ENCODE data around the gene LIG1. TPM values are rescaled to one million over a fixed set of nuclear protein-coding genes. Genes with fewer than 3 reads are reported as not detected.
A peak's percentile ranks its signal among the peaks of the same experiment; 100 is the strongest.

Gene LIG1
- polyA plus RNA-seq, 4 donors = 58.6 to 66.4 (median 61.0) TPM

- no peak for DNase-seq (ENCODE audit: low read depth in 4 of 4, low spot score in 3 of 4)
Measured at GRCh38 chr19:48183356-48183755, 13.2 kb upstream of the LIG1 start.

DNA sequence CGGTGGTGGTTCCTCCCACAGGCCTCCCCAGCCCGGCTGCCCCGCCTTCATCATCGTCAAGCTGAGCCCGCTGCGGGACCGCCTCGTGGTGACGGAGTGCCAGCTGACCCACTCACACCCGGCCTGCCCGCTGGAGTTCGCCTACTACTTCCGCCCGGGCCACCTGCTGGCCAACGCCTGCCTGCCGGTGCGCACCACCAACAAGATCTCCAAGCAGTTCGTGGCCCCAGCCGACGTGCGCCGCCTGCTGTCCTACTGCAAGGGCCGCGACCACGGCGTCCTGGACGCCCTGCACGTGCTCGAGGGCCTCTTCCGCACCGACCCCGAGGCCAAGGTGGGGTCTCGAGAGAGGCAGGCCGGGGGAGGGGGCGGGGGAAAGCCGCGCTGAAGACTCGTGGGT, 12.3 kb upstream of the LIG1 start:
- no peak for DNase-seq (ENCODE audit: low read depth in 4 of 4, low spot score in 3 of 4)

- DNase-seq (ENCODE audit: low read depth in 4 of 4, low spot score in 3 of 4) = no peak
Measured at GRCh38 chr19:48181505-48181904, 11.4 kb upstream of the LIG1 start.

DNA sequence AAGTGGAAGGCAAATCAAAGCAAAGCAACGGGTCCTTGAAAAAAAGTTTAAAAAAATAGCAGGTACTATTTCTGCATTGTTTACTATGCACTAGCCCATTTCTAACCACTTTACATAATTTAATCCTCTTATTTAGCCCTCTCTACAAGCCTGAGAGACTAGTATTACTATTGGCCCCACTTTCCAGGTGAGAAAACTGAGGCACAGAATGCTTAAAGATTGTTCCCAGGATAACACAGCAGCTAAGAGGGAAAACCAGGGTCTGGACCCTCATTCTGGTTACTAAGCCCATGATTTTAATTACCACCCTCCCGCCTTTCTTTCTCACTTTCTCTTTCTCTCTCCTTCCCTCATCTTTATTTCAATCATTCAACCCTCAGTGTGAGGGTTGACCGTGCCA, 6.1 kb upstream of the LIG1 start:
- DNase-seq (ENCODE audit: low read depth in 4 of 4, low spot score in 3 of 4) = no peak

DNA sequence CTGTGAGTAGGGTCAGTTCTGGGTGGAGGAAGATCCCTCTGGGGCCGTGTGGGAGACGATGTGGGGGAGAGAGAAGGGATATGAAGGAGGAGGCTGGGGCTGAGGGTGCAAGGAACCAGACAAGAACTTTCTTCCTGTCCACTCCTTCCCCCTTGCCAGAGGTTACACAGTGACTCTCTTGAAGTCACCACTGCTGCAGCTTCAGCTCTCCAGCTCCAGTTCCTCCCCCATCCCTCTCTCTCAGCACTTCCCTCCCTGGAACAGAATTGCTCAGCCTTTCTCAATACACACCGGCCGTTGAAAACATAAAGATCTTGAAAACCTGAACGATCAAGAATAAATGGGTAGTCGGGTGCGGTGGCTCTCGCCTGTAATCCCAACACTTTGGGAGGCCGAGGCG, 5.4 kb upstream of the LIG1 start:
- no peak for DNase-seq (ENCODE audit: low read depth in 4 of 4, low spot score in 3 of 4)

DNA sequence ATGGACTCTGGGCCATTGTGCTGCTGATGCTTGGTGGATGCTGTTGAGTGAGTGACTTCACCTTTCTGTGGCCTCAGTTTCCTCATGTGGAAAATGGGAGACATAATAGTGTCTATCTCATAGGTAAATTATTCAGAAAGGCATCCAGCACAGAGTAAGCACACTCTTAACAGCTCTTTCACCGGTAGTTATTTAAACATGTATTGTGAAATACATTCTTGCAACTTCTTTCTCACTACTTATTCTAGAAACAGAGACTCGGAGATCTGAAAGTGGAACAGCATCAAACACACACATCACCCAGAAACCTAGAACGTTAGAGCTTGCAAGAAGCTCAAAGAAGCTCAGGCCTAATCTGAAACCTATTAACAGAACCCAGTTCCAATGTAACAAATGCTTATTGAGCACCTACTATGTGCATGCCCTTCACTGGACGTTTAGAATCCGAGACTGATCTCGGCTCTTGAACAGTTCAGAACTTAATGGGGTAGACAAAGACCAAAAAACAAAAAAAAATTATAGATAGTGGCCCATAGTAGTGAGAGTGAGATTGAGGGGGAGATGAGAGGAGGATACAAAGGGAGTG, 4.4 kb upstream of the LIG1 start:
- no peak for DNase-seq (ENCODE audit: low read depth in 4 of 4, low spot score in 3 of 4)

- DNase-seq (ENCODE audit: low read depth in 4 of 4, low spot score in 3 of 4) = no peak
Measured at GRCh38 chr19:48171710-48172109, 1.6 kb upstream of the LIG1 start.

DNA sequence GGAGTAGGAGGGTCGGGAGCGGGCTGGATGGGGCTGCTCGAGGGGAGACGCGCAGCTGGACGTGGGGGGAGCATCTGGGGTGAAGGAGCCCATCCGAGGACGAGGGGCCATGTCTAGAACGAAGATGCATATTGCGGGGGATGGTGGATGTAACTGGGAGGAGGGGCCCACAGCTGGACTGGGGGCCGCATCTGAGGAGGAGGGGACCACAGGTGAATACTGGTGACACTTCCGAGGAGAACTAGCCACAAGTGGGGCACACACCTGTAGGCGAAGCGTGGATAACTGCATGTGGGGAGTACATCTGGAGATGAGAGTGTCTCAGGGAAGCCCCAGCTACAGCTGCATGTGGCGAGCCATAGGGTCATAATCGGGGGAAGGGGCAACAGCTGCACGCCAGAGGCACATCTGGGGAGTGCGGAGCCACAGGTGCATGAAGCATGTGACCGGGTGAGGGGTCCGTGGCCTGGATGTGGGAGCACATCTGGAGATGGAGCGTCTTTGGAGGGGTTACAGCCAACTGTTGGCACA, 738 bp upstream of the LIG1 start:
- DNase-seq (ENCODE audit: low read depth in 4 of 4, low spot score in 3 of 4) = no peak

DNA sequence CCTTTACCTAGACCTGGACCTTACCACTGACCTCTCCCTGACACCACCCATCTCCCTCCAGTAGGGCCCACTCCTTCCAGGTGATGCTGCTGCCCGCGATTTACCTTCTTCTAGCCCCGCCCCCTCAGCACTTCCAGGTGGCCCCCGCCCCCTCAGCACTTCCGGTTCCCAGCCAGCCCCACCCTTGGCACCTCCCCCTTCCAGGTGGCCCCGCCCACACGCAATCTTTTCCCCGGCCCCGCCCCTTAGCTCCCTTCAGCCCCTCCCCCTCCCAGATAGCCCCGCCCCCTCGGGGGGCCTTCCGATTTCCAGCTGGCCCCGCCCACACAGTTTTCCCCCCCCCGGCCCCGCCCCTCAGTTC, 586 bp downstream of the LIG1 start:
- DNase-seq (ENCODE audit: low read depth in 4 of 4, low spot score in 3 of 4) = peak in 2 of 4 donors; percentile 34 to 43

- DNase-seq (ENCODE audit: low read depth in 4 of 4, low spot score in 3 of 4) = no peak
Measured at GRCh38 chr19:48168689-48169088, 1.5 kb downstream of the LIG1 start.

DNA sequence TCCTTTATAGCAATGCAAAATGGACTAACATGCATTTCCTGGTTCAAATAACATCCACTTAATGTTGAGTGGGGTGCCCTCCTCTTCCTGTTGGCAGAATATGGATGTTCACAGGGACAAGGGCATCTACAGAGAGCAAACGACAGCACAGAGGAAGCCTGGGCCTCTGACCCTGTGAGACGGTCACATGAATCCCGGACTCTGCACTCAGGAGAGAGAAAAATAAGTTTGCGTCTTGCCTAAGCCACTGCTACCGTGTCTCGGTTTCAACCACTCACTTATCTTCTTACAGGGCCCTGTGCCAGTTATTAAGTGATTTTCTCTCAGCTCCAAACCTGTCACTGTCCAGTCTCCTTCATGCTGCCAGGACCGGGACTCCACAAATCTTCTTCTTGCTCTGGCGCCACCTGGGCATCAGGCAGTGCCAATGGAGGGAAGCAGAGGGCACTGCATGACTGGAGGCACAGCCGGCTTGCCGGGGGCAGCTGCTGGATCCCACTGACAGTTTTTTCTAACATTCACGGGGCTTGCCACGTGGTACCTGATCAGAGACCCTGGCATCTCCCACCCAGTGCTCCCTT, 11.8 kb downstream of the LIG1 start:
- no peak for DNase-seq (ENCODE audit: low read depth in 4 of 4, low spot score in 3 of 4)

DNA sequence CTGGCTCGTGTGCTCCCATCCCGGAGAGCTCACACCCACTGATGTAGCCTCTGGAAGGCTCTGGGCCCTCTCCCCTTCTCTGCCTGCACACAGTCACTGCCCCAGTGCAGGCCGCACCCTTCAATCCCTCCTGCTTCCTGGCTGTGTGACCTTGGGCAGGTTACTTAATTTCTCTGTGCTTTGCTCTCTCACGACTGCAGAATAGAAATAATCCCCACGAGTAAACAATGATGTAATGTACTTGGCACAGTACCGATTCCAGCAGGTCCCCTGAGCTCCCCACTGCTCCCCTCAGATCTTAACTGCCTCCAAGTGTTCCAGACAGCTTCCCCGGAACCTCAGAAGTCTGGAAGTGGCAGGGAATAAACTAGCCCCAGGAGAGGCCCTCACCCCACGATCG, 16.1 kb downstream of the LIG1 start:
- no peak for DNase-seq (ENCODE audit: low read depth in 4 of 4, low spot score in 3 of 4)

- DNase-seq (ENCODE audit: low read depth in 4 of 4, low spot score in 3 of 4) = peak in 2 of 4 donors; percentile 31 to 44
Measured at GRCh38 chr19:48152551-48152950, 17.6 kb downstream of the LIG1 start.

DNA sequence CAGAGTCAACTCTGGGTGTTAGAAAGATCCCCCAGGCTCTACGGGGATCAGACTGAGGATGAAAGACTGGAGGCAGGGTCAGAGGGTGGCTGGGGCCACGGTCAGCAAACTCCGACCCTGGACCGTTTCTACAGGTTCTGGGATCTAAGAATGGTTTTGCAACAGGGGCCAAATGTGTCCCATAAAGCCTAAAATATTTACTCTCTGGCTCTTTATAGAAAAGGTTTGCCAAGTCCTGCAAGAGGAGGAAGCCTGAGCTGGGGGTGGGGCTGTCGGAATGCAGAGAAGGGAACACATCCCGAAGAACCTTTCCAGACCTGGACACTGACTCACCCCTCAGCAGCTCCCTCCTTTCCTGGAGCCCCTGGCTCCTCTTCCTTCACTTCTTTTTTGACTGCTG, 20.7 kb downstream of the LIG1 start:
- DNase-seq (ENCODE audit: low read depth in 4 of 4, low spot score in 3 of 4) = no peak

DNA sequence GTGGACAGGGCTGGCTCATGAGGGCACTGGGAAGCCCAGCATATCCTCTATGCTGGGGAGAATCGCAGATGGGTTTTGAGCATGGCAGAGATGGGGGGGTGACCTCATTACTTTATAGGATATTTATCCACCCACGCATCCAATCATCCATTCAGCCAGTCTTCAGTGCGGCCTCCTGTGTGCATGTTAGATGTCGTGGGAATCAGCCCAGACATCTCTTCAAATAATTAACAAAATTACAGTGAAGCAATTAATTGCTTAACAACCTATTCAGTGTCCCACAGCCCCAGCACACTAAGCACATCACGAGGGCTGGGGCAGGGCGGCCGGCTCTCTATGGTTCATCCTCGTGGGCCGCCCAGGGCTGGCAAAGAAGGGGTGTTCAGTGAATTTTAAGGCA, 21.6 kb downstream of the LIG1 start:
- no peak for DNase-seq (ENCODE audit: low read depth in 4 of 4, low spot score in 3 of 4)

DNA sequence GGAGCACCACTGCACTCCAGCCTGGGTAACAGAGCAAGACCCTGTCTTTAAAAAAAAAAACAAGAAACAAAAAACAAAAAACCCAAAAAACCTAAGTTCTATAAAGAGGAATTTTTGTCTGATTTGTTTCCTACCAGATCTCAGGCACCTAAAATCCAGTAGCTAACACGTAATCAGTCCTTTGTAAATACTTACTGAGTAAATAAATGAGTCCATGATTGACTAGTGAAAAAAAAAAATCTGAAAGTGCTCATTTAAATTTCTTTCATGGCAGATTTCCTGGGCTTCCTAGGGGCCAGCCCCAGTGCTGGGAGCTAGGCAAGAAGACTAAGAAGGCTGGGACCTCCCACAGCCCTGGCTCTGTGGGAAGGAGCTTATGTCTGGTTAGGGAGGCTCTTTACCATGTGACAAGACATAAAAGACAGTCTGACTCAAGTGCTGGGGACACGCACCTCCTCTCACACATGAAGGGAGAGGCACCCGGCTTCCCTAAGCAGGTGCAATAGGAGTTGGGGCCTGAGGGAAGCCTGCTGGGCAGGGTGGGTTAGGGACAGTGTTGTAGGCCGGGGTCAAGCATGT, 22.5 kb downstream of the LIG1 start:
- DNase-seq (ENCODE audit: low read depth in 4 of 4, low spot score in 3 of 4) = no peak

DNA sequence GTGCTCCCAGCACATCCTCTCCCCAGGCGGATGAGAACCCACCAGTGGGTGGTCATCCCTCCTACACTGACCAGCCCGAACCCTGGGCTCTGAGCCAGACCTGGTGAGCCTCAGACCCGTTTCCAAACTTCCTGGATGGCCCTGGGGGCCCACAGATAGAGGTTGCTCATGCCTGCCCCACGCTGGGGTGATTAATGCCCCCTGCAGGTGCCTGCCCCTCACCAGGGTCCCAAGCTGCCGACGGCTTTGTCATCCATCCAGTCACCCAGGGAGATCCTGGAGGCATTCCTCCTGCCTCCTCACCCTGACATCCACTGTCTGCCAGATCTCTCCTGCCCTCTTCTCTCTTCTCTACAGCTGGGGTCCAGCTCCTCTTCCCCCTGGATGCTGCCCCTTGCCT, 31.1 kb downstream of the LIG1 start:
- no peak for DNase-seq (ENCODE audit: low read depth in 4 of 4, low spot score in 3 of 4)

GRCh38 chr19:48137411-48137810, 32.7 kb downstream of the LIG1 start:
- DNase-seq (ENCODE audit: low read depth in 4 of 4, low spot score in 3 of 4) = no peak

DNA sequence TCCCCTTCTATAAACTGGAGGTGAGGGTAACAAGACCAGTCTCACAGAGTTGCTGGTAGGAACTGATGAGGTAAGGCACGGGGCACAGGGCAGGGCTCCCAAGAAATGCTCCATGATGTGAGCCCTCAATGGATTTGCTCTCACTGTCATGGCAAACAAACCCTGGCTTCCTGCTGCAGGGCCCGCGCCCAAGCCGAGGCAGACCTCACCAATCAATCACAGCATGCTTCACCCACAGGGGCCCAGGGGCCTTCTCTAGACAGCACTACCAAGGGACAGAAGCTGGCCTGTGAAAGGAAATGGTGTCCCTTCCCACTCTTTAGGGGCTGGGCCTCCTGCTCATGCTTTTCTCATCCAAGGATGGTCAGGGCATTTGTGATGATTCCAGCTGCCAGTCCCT, 33.6 kb downstream of the LIG1 start:
- no peak for DNase-seq (ENCODE audit: low read depth in 4 of 4, low spot score in 3 of 4)

GRCh38 chr19:48135411-48135810, 34.7 kb downstream of the LIG1 start:
- DNase-seq (ENCODE audit: low read depth in 4 of 4, low spot score in 3 of 4) = no peak

DNA sequence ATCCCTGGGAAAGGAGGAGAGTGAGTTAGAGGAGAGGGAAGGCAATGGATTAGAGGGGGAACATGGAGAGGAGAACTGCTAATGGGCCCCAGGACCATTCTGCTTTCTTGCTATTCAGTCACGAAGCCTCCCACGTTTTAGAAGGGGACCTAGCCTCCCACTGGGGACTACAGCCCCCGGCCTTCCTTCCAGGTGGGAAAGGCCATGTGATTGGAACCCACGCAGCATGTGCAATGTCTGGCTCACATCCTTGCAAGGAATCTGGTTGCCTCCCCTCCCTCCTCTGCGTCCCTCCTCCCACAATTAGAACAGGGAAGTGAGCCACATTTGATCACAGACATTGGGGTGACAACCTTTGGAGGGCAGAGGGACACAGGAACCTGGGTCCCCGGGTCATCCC, 37.0 kb downstream of the LIG1 start:
- no peak for DNase-seq (ENCODE audit: low read depth in 4 of 4, low spot score in 3 of 4)

DNA sequence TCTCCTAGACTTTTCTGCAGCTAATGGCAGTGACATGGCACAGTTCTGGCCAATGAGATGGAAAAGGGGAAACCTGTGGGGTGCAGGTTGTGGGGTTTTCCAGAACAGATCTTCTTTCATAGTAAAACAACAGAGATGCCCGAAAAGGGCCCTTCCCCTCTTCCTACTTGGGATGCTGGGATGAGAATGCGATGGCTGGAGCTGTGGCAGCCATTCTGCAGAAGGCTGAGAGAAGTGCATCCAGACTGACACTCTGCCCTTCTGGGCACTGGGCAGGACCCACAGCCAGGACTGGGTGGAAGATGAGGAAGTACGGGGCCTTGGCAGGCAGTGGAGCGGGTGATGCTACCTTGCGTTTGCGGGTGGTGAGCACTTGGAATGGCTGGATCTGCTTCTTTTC, 42.6 kb downstream of the LIG1 start:
- DNase-seq (ENCODE audit: low read depth in 4 of 4, low spot score in 3 of 4) = no peak

Measured in right renal pelvis (tissue), 4 donors.